Measurements from ENCODE around the gene SUOX. TPM values are rescaled to one million over a fixed set of nuclear protein-coding genes. Genes with fewer than 3 reads are reported as not detected.

SUOX gene
- total RNA-seq, 1 experiment from 2014 or later, result 18.0 TPM

- no peaks in the 10 kb centered on the region for H3K27me3 ChIP-seq (ENCODE audit: low read length)
- peaks cover 9% of the 10 kb centered on the region for H3K4me1 ChIP-seq (ENCODE audit: insufficient read depth, low read length)
- H3K9me2 ChIP-seq (replicated peaks; ENCODE audit: low read length), result no peaks in the 10 kb centered on the region
- H3F3A ChIP-seq (ENCODE audit: low read length, unreplicated experiment), result peaks cover 15% of the 10 kb centered on the region
- H3K9me3 ChIP-seq (ENCODE audit: low read length), result no peaks in the 10 kb centered on the region
- H4K20me1 ChIP-seq (ENCODE audit: low read length), result peaks cover 17% of the 10 kb centered on the region
- ATAC-seq (no peak), DNase-seq (no peak)
- intact Hi-C loops (cut with micrococcal nuclease), result loop anchor here (5.0 kb wide), 1 partner anchor 71 kb away; the partner anchor contains the start of genes RPL41 and ZC3H10
- H3K36me3 ChIP-seq (ENCODE audit: low read depth, low read length), result peaks cover 24% of the 10 kb centered on the region
- no peak overlapping the region for H3K9ac ChIP-seq (ENCODE audit: low read length)
- TF ChIP-seq EZH2 (IDR thresholded peaks at IDR 0.05; ENCODE audit: low read length, unreplicated experiment) (no peak), EZH2phosphoT487 (IDR thresholded peaks at IDR 0.05; ENCODE audit: borderline replicate concordance, low read length) (no peak), CTCF (conservative IDR thresholded peaks at IDR 0.05; ENCODE audit: low read depth, low read length) (no peak)
- peaks cover 24% of the 10 kb centered on the region for H3K79me2 ChIP-seq (ENCODE audit: low read length)
- H3K4me3 ChIP-seq (ENCODE audit: low read length), result no peak overlapping the region
- ChIA-PET POLR2A (ENCODE audit: unreplicated experiment) (no interaction called here), CTCF (interaction anchor here (0.7 kb wide), 1 partner anchor 9 kb away, joined by 6 read pairs; no protein-coding TSS in a partner anchor)
- H2AFZ ChIP-seq (ENCODE audit: low read length), result no peak overlapping the region
- no peak overlapping the region for H3K27ac ChIP-seq (ENCODE audit: low read length)
- H3K4me2 ChIP-seq (ENCODE audit: low read length), result no peak overlapping the region
- BruUV-seq (replicated peaks), result no TSS peak
Measured at GRCh38 chr12:56046027-56046780, 49.1 kb downstream of the SUOX start.

GRCh38 chr12:56053407-56053893 is 56.4 kb downstream of the SUOX start:
- no peaks in the 10 kb centered on the region for H3K27me3 ChIP-seq (ENCODE audit: low read length)
- no peaks in the 10 kb centered on the region for H3F3A ChIP-seq (ENCODE audit: low read length, unreplicated experiment)
- ChIA-PET CTCF (interaction anchor here (0.6 kb wide), 1 partner anchor 58 kb away, joined by 4 read pairs; no protein-coding TSS in a partner anchor), POLR2A (ENCODE audit: unreplicated experiment) (no interaction called here)
- no peak for TF ChIP-seq CTCF (conservative IDR thresholded peaks at IDR 0.05; ENCODE audit: low read depth, low read length)
- no peak for TF ChIP-seq EZH2 (IDR thresholded peaks at IDR 0.05; ENCODE audit: low read length, unreplicated experiment)
- TF ChIP-seq EZH2phosphoT487 (IDR thresholded peaks at IDR 0.05; ENCODE audit: borderline replicate concordance, low read length), result no peak
- H3K27ac ChIP-seq (ENCODE audit: low read length), result no peak overlapping the region
- no TSS peak for BruUV-seq (replicated peaks)
- no peak overlapping the region for H3K9ac ChIP-seq (ENCODE audit: low read length)
- no peaks in the 10 kb centered on the region for H3K4me1 ChIP-seq (ENCODE audit: insufficient read depth, low read length)
- no peaks in the 10 kb centered on the region for H3K79me2 ChIP-seq (ENCODE audit: low read length)
- no peaks in the 10 kb centered on the region for H3K9me3 ChIP-seq (ENCODE audit: low read length)
- H4K20me1 ChIP-seq (ENCODE audit: low read length), result no peaks in the 10 kb centered on the region
- no peak for DNase-seq
- no peak overlapping the region for H2AFZ ChIP-seq (ENCODE audit: low read length)
- H3K36me3 ChIP-seq (ENCODE audit: low read depth, low read length), result no peaks in the 10 kb centered on the region
- intact Hi-C loops (cut with micrococcal nuclease), result no loop called here
- H3K4me3 ChIP-seq (ENCODE audit: low read length), result no peak overlapping the region
- ATAC-seq, result no peak
- no peaks in the 10 kb centered on the region for H3K9me2 ChIP-seq (replicated peaks; ENCODE audit: low read length)
- H3K4me2 ChIP-seq (ENCODE audit: low read length), result no peak overlapping the region

Other genes starting within 250 kb of the SUOX start
- 103 and 108 TPM in 2 replicates for gene SARNP, start 179.6 kb upstream of the SUOX start, total RNA-seq (2014; rRNA removed)
- gene ORMDL2, start 179.2 kb upstream of the SUOX start, total RNA-seq (2014; rRNA removed), result 19.2 and 30.6 TPM in 2 replicates
- gene DNAJC14, start 167.7 kb upstream of the SUOX start, total RNA-seq (2014; rRNA removed), result 45.1 and 47.4 TPM in 2 replicates
- gene MMP19, start 154.3 kb upstream of the SUOX start, total RNA-seq (2014; rRNA removed), result 0.04 and 0.17 TPM in 2 replicates
- 39.0 and 42.9 TPM in 2 replicates for gene PYM1, start 69.4 kb upstream of the SUOX start, total RNA-seq (2014; rRNA removed)
- 27.2 and 41.5 TPM in 2 replicates for gene DGKA, start 66.1 kb upstream of the SUOX start, total RNA-seq (2014; rRNA removed)
- gene PMEL, start 31.2 kb upstream of the SUOX start, total RNA-seq (2014; rRNA removed), result 0.35 and 2.0 TPM in 2 replicates
- 63.0 and 68.2 TPM in 2 replicates for gene CDK2, start 30.4 kb upstream of the SUOX start, total RNA-seq (2014; rRNA removed)
- 48.8 and 50.6 TPM in 2 replicates for gene RAB5B, start 23.2 kb upstream of the SUOX start, total RNA-seq (2014; rRNA removed)
- gene IKZF4, start 23.8 kb downstream of the SUOX start, total RNA-seq (2014; rRNA removed), result 1.0 and 2.8 TPM in 2 replicates
- gene RPS26, start 44.6 kb downstream of the SUOX start, total RNA-seq (2014; rRNA removed), result 183 and 320 TPM in 2 replicates
- 28.0 and 40.6 TPM in 2 replicates for gene ERBB3, start 82.9 kb downstream of the SUOX start, total RNA-seq (2014; rRNA removed)
- 391 and 406 TPM in 2 replicates for gene PA2G4, start 107.3 kb downstream of the SUOX start, total RNA-seq (2014; rRNA removed)
- gene RPL41, start 119.4 kb downstream of the SUOX start, total RNA-seq (2014; rRNA removed), result 3,106 and 3,551 TPM in 2 replicates
- gene ZC3H10, start 121.0 kb downstream of the SUOX start, total RNA-seq (2014; rRNA removed), result 4.8 and 5.6 TPM in 2 replicates
- gene ESYT1, start 131.0 kb downstream of the SUOX start, total RNA-seq (2014; rRNA removed), result 120 and 176 TPM in 2 replicates
- gene MYL6B, start 155.3 kb downstream of the SUOX start, total RNA-seq (2014; rRNA removed), result 153 and 178 TPM in 2 replicates
- gene MYL6, start 161.1 kb downstream of the SUOX start, total RNA-seq (2014; rRNA removed), result 1,385 and 1,597 TPM in 2 replicates
- gene SMARCC2, start 192.2 kb downstream of the SUOX start, total RNA-seq (2014; rRNA removed), result 38.4 and 39.4 TPM in 2 replicates
- 43.9 and 52.1 TPM in 2 replicates for gene RNF41, start 224.6 kb downstream of the SUOX start, total RNA-seq (2014; rRNA removed)
- 91.6 and 98.6 TPM in 2 replicates for gene NABP2, start 227.1 kb downstream of the SUOX start, total RNA-seq (2014; rRNA removed)
- 0.18 TPM in 1 of 2 replicates, not detected in the other for gene SLC39A5, start 232.8 kb downstream of the SUOX start, total RNA-seq (2014; rRNA removed)